DMS 273 (cell line): ENCODE results near the gene UBE2G2.

Experiments used
- DNase-seq: peaks from one replicate; lab custom pipeline; 2025; ENCODE audit not compliant: unreplicated experiment; lab: John Stamatoyannopoulos, UW

The UBE2G2 gene

GRCh38 chr21:44766014-44766817, 35.4 kb downstream of the UBE2G2 start:
- DNase-seq, result no peak

DNA sequence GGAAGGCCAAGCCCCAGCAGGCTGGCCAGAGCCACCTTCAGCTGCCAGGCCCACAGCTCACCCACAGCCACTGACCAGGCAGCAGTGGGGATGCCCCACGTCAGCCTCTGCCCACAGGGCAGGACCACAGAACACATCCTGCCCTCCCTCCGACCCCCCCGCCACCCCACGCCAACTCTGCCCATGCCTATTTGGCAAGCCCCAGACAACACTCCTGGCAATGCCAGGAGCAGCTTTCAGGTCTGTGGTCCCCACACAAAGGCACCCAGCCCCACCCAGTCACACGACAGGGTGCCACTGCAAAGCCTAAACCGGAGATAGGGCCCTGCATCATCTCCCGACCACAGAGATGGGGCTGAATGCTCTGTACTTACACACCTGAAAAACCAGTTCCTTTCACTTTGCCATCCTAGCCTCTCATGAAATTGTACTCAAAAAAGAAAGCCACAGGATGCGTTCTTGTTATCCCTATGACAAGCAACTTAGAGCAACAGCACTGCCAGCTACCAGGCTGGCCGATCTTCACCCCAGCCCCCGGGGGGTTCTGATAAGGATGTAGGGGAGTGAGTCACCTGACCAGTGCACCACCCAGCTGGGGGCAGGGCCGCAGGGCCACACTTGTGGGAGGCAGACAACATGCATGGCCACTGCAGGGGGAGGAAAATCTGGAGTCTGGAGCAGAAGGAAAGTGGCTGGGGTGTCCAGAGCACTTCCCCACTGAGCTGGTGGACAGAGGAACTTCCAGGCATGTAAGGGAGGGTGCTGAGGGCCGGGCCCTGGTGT, 36.2 kb downstream of the UBE2G2 start:
- no peak for DNase-seq

- DNase-seq, result peak; percentile 28
Measured at GRCh38 chr21:44764319-44765230, 37.0 kb downstream of the UBE2G2 start.

DNA sequence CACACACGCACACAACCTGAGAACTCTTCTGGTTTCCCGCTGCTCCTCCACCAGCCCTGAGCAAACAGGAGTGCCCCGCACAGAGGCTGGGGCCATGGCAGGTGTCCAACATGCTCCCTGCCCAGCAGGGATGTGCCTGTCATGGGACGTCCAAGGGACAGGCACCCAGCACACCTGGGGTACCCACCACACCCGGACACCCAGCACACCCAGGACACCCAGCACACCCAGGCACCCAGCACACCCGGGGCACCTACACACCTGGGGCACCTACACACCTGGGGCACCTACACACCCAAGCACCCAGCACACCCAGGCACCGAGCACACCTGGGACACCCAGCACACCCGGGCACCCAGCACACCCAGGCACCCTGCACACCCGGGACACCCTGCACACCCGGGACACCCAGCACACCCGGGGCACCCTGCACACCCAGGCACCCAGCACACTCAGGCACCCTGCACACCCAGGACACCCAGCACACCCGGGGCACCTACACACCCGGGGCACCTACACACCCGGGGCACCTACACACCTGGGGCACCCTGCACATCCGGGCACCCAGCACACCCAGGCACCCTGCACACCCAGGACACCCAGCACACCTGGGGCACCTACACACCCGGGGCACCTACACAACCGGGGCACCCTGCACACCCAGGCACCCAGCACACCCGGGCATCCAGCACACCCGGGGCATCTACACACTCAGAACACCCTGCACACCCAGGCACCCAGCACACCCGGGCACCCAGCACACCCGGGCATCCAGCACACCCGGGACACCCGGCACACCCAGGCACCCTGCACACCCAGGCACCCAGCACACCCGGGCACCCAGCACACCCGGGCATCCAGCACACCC, 37.9 kb downstream of the UBE2G2 start:
- DNase-seq, result no peak

GRCh38 chr21:44763050-44763378, 38.6 kb downstream of the UBE2G2 start:
- no peak for DNase-seq

- no peak for DNase-seq
Measured at GRCh38 chr21:44762221-44763049, 39.2 kb downstream of the UBE2G2 start.

DNA sequence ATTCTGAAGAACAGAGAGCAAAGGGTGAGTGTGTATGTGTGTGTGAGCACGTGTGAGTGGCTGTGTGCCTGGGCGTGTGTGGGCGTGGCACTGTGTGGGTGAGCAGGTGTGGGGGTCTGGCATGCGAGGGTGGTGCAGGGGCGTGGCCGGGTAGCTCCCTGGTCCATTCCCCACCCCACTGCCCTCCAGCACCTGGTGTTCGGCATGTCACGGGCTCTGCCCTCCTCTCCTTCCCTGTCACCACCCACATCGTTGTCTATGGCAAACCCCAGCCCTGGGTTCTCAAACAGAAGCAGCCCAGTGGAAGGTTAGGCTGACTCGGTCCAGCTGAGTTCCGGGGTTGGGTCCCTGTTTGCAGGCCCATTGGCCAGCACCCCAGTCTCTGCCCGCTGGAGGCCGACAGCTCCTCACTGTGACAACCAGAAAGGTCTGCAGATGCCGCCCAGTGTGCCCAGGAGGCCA, 39.8 kb downstream of the UBE2G2 start:
- DNase-seq, result no peak

- DNase-seq, result peak; percentile 56
Measured at GRCh38 chr21:44761011-44761729, 40.5 kb downstream of the UBE2G2 start.

DNA sequence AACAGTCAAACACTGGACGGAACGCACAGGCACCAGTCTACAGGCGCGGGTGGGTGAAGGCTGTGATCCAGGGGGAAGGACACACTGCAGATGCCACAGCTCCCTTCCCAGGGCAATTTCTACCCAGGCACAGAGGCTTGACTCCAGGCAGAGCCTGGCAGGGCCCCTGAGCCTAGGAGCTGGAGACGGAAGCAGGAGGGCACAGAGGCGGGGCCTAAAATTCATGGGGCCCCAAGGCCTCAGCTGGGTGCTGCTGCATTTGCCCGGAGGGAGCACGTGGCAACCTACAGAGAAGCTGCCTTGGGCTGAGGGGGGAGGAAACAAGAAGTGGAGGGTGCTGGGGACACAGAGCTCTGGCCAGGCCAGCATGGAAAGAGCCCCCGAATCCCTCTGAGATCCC, 41.2 kb downstream of the UBE2G2 start:
- DNase-seq, result no peak

- no peak for DNase-seq
Measured at GRCh38 chr21:44759628-44760285, 41.9 kb downstream of the UBE2G2 start.

DNA sequence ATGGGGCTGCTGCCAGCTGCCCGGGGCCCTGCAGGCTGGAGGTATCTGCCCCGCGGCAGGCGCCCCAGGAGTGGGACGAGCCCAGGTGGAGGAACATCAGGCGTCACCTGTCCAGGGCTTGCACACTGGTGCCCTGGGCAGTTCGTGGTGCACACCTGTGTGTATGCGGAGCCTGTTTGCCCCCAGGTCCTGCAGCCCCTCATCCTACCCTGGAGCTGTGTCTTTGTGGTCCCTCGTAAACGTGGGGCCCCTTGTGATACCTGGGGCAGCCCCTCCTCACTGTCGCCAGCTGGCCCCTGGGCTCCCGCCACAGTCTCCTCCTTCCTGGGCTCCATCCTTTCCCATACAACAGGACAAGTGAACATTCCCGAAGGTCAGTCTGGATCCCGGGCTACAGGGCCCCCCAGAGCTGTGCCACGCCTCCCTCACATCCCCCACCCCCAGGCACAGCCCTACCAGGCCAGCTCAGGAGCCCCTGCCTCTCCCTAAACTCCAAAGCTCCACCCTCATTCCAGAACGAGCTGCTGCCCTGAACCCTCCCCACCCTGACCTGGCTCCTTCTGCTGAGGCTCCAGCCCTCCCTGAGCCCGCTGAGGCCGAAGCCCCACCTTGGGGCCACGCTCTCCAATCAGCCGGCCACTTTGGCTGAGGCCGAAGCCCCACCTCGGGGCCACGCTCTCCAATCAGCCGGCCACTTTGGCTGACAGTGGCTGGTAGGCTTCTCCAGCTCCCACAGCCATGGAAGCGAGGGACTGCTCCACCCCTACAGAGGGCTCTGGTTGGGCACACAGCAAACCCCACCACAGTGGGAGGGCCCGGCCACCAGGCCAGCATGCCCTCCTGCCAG, 42.6 kb downstream of the UBE2G2 start:
- no peak for DNase-seq

GRCh38 chr21:44758141-44758561, 43.5 kb downstream of the UBE2G2 start:
- no peak for DNase-seq

GRCh38 chr21:44757731-44758130, 43.9 kb downstream of the UBE2G2 start:
- DNase-seq, result no peak

DNA sequence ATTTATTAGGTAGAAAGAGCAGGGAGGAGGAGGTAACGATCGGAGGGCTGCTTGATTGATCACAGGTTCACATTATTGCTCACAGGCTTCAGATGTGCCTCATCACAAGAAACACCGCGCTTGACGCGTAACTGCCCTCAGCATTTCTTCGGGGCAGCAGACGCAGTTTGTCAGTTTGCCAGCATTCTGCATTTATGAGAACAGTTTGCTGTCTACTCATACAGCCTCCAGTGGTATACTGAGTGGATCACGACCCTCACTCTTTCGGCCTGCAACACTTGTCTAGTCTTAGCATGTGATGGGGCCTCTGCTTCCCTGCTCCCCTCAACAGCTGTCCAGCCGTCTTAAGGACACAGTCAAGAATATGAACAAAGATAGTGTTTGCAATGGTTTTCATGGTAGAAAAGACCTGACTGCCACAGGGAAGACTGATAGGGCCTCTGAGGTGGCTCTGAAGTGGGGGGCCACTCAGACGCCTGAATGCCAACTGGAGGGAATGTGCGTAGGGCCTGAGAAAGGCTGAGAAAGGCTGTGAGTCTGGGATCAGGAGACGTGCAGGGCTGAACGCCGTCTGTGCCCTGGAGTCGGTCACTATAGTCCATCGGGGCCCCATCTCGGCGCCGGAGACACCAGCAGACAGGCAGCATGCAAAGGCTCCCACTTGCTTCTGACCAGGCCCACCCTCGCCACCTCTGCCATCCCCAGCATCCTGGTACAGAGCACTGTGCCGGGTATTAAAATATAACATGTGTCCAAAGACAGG, 45.0 kb downstream of the UBE2G2 start:
- DNase-seq, result no peak

GRCh38 chr21:44755227-44755626, 46.4 kb downstream of the UBE2G2 start:
- DNase-seq, result no peak

GRCh38 chr21:44753357-44753756, 48.3 kb downstream of the UBE2G2 start:
- DNase-seq, result no peak
